ENCODE data around the gene TIA1.
"Not testable (repeated sequence)": the region's sequence is repeated elsewhere in the genome, so short reads cannot be mapped to it uniquely, and the experiment has no call there.

TIA1 gene

DNA sequence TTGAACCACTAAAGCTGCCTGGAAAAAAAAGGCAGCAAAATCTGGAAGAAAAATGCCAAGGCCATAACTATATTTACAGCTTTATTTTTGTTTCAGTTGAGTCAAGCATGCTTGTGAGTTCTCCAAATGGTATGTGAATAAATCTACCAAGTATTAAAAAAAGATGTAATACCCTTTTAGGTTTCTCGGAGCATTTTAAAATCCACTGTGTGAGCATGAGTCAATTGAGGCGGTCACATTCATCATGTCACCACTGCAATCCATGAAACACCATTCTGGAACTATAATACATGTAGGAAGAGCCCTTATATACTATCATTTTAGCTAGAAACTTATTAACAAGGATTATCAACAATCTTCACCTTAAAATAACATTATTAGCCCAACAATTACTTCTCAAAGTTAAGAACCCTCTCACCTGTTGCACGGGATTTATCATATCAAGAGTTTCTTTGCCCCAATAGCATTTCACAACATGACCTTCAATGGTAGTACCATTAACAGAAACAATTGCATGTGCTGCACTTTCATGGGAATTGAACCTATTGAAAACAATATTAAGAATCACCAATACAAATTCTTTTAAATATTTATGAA is 33.4 kb downstream of the TIA1 start:
- no peak for FAIRE-seq

GRCh38 chr2:70214365-70214764 is 34.1 kb downstream of the TIA1 start:
- FAIRE-seq, result peak; percentile 23

- no peak for FAIRE-seq
These were observed 36.0 kb downstream of the TIA1 start for GRCh38 chr2:70212298-70212932.

GRCh38 chr2:70211595-70211994 is 36.8 kb downstream of the TIA1 start:
- no peak for FAIRE-seq

- no peak for FAIRE-seq
These were observed 44.0 kb downstream of the TIA1 start for GRCh38 chr2:70204452-70204851.

- no peak for FAIRE-seq
These were observed 45.3 kb downstream of the TIA1 start for GRCh38 chr2:70203086-70203485.

DNA sequence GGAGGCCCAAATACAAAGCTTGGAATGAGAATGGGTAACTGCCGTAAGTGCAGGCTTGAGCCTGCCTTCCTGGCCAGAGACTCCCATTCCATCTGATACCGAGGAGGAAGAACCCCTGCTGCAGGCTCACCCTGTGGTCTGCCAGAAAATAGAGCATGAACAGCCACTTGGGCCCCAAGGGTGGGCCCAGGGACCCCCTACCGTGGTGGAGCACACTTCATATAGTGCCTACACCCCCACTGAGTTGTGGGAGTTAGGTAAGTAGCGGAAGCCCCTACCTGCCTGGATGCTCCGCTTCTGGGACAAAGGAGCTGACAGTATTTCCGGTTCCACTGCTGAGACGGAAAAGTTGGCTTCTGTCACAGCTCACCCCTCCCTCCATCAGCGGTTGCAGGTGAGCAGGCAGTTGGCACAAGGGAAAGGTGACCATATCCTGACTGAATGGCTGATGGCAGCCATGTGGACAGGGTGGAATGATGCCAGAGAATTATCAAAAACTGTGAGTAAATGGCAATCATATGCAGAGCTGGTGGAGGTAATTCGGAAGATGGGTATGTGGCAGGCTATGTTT is 46.1 kb downstream of the TIA1 start:
- no peak for FAIRE-seq

- no peak for FAIRE-seq
These were observed 46.6 kb downstream of the TIA1 start for GRCh38 chr2:70201831-70202230.

GRCh38 chr2:70201225-70201768 is 47.1 kb downstream of the TIA1 start:
- FAIRE-seq, result no peak

- no peak for FAIRE-seq
These were observed 49.0 kb downstream of the TIA1 start for GRCh38 chr2:70199320-70199864.

- FAIRE-seq, result no peak
These were observed 55.9 kb downstream of the TIA1 start for GRCh38 chr2:70192516-70192915.

DNA sequence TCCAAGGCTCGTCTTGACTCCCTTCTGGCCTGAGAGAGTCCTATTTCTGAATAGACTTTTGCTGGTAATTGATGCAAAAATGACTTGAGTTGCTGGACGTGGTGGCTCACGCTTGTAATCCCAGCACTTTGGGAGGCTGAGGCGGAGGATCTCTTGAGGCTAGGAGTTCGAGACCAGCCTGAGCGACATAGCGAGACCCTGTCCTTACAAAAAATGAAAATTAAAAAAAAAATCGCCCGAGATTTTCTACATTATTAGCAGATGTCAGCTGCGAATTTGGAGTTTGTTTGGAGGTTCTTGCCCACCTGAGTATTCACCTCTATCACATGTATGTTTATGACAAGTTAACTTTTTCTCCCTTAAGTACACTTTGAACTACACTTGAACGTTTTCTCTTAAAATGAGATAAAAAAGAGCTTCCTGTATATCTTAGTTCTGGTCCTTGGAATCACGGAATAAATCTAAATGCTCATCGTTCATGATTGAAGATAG is 57.1 kb downstream of the TIA1 start:
- FAIRE-seq, result no peak

DNA sequence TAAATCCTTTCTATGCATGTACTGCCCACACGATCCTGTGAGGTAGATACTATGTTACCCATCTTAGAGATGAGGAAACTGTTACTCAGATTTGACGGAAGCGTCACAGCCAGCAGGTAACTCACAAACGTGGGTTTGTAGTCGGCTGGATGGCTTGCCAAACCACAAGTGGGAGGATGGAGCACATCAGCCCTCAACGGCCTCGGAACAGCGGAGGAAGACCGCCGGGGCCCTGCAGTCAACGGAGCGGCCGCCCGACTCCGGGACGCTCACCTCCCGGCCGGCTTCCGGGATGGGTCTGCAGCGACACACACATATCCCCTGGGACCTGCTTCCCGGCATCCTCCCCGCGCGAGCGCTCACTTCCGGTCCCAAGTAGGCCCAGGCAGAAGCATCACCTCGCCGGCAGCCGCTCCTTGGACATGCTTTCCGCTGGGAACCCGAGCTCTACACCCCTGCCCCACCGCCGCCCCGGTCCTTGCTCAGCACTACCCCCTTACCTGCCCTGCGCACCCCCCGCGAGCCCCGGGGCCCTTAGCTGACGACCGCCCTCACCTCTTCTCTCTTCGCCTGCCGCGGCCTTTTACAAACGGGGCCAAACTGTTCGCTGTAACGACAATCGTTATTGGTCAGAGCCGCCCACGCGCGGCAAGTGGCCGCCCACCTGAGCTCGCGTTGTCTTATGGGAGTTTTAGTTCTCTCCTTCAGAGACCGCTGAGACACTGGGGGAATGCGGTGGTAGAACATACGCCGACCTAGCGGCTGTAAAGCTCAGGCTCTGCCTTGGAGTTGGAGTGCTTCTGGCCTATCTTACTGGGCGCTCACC is 57.8 kb downstream of the TIA1 start, which contains the start of gene C2orf42:
Gene C2orf42 (minus strand): TSS at position 602 of the 826 bp plus-strand sequence. CDS start 9,034 bp downstream, outside the sequence.
- FAIRE-seq, result peak; percentile 70

DNA sequence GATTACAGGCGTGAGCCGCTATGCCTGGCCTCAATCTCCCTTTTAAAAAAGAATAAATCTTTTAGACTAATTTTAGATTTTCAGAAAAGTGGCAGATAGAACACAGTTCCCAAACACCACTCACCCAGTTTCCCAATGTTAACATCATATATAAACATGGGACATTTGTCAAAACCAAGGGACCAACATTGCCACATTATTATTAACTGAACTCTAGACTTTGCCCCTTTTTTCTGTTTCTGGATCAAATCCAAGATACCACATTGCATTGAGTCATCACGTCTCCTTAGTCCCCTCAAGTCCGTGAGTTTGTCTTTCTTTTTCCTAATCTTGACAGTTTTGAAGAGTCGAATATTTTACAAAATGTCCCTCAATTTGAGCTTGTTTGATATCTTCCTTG is 60.0 kb downstream of the TIA1 start:
- FAIRE-seq, result no peak

DNA sequence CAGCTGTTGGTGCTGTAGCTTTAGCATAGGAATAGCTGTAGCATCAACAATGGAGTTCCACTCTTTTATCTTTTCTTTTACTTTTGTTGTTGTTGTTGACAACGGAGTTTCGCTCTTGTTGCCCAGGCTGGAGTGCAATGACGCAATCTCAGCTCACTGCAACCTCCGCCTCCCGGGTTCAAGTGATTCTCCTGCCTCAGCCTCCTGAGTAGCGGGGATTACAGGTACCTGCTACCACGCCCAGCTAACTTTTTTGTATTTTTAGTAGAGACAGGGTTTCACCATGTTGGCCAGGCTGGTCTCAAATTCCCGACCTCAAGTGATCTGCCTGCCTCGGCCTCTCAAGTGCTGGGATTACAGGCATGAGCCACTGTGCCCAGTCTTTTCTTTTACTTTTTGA is 61.3 kb downstream of the TIA1 start:
- not testable (repeated sequence) for FAIRE-seq

DNA sequence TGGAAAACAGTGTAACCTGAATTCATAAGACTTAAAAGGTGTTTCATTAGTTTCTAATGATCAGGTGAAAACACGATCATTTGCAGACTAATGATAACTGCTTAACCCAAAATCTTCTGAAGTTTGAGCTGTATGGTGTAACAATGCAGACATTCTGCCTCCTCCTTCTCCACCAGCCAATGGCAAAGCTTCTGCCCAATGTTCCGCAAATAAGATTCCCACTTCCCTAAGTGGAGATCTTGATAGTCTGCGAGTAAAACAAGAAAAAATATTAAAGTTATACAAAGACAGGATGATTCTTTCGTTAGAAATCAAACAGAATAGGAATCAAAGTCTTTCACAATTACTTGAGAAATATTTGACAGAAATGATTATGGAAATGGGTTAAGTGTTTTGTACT is 65.7 kb downstream of the TIA1 start:
- FAIRE-seq, result no peak

DNA sequence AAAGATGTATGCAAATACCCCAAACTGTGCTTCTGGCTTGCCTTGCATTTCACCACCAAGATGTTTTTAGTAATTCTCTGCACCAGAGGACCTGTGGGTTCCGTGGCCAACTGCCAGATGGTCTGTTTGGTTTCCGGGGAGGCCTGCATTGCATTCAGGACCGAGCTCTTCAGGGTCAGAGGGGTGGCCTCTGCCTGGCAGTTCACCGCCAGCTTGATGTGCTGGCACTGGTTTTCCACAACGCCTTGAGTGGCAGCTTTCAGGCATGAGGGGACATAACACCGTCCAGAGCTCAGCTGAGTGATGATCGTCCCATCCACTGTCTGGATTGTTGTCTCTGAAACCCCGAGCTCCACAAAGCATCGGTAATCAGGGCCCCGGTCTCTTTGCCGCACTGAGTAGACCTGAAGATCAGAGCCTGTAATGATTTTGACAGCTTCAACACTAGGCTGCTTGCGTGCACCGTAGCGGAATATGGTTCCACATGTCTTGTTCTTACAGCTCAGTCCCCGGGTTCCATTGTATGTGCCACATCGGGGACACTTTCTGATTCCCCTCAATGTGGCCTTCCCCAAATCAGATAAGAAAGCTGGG is 67.0 kb downstream of the TIA1 start:
- FAIRE-seq, result no peak

- no peak for FAIRE-seq
These were observed 74.9 kb downstream of the TIA1 start for GRCh38 chr2:70173520-70173919.

DNA sequence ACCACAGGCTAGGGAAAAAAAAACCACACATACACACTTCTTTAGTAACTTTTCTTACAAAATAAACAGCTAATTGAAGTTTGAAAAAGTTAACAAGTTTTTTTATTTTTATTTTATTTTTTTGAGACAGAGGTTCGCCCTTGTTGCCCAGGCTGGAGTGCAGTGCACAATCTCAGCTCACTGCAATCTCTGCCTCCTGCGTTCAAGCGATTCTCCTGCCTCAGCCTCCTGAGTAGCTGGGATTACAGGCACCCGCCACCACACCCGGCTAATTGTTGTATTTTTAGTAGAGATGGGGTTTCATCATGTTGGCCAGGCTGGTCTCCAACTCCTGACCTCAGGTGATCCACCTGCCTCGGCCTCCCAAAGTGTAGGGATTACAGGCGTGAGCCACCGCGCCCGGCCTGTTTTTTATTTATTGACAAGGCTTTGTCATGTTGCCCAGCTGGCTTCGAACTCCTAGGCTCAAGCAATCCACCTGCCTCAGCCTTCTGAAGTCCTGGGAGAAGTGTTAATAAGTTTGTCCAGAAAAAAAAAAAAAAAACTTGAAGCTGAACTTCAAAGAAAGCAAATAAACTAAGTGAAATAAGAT is 78.7 kb downstream of the TIA1 start:
- FAIRE-seq, result not testable (repeated sequence)

- no peak for FAIRE-seq
These were observed 87.3 kb downstream of the TIA1 start for GRCh38 chr2:70161069-70161534.

GRCh38 chr2:70160545-70160944 is 87.9 kb downstream of the TIA1 start:
- FAIRE-seq, result no peak

All from endometrium (tissue), 2 donors.